GM23338 (cell line): ENCODE results near the gene L3MBTL1. TPM values are rescaled to one million over a fixed set of nuclear protein-coding genes. Genes with fewer than 3 reads are reported as not detected.

ENCODE experiments used
- ATAC-seq: fragments of 200-7000 bp; cut with Tn5 transposase; 3 replicates; pipeline ENCODE4 v1.9.1; 2020
- DNase-seq: peaks from one replicate; pipeline ENCODE4 v3.0.0-alpha.2; 2015; ENCODE audit warnings: low spot score
- H2AFZ ChIP-seq: fragments of 200-600 bp; sonication (generic); 2 replicates; pipeline ENCODE4 v1.8.0; 2016; ENCODE audit warnings: antibody characterized with exemption, mild to moderate bottlenecking, moderate library complexity
- H3F3A ChIP-seq: fragments of 200-600 bp; sonication (generic); replicated peaks from 2 replicates; pipeline ENCODE4 v1.8.0; 2017; ENCODE audit warnings: antibody characterized with exemption, mixed run types, low read depth
- H3K27ac ChIP-seq: fragments of 200-600 bp; sonication (generic); 2 replicates; pipeline ENCODE4 v1.6.1; 2016; ENCODE audit warnings: low read depth
- H3K27me3 ChIP-seq: fragments of 200-600 bp; sonication (generic); 2 replicates; pipeline ENCODE4 v1.8.0; 2016; ENCODE audit warnings: mild to moderate bottlenecking, mixed run types, moderate library complexity; ENCODE audit not compliant: insufficient read depth
- H3K36me3 ChIP-seq: fragments of 200-600 bp; sonication (generic); 2 replicates; pipeline ENCODE4 v1.8.0; 2016; ENCODE audit warnings: mild to moderate bottlenecking; ENCODE audit not compliant: insufficient read depth
- H3K4me1 ChIP-seq: fragments of 200-600 bp; sonication (generic); 2 replicates; pipeline ENCODE4 v1.8.0; 2016; ENCODE audit warnings: mild to moderate bottlenecking, moderate library complexity; ENCODE audit not compliant: insufficient read depth
- H3K4me2 ChIP-seq: fragments of 200-600 bp; sonication (generic); 2 replicates; pipeline ENCODE4 v1.7.1; 2017; ENCODE audit warnings: mixed run types
- H3K4me3 ChIP-seq: fragments of 200-600 bp; sonication (generic); 2 replicates; pipeline ENCODE4 v1.6.1; 2016; ENCODE audit warnings: mixed run types
- H3K79me2 ChIP-seq: fragments of 200-600 bp; sonication (generic); replicated peaks from 2 replicates; pipeline ENCODE4 v1.8.0; 2017; ENCODE audit warnings: mild to moderate bottlenecking; ENCODE audit not compliant: insufficient read depth
- H3K9me2 ChIP-seq: fragments of 200-600 bp; sonication (generic); 2 replicates; pipeline ENCODE4 v1.8.0; 2017; ENCODE audit not compliant: insufficient read depth
- H4K20me1 ChIP-seq: fragments of 200-600 bp; sonication (generic); replicated peaks from 2 replicates; pipeline ENCODE4 v1.8.0; 2017; ENCODE audit warnings: mild to moderate bottlenecking; ENCODE audit not compliant: insufficient read depth
- H3K27ac Mint-ChIP-seq: 2 replicates; pipeline ENCODE4 v1.8.0; 2020; ENCODE audit warnings: inconsistent platforms, mild to moderate bottlenecking, moderate library complexity, mixed read lengths
- H3K27me3 Mint-ChIP-seq: 3 replicates; pipeline ENCODE4 v1.8.0; 2022; ENCODE audit warnings: low read depth, mild to moderate bottlenecking, moderate library complexity, mixed read lengths, inconsistent platforms; ENCODE audit not compliant: insufficient read depth, poor library complexity
- H3K36me3 Mint-ChIP-seq: 3 replicates; pipeline ENCODE4 v1.8.0; 2021; ENCODE audit warnings: low read depth, mild to moderate bottlenecking, inconsistent platforms, moderate library complexity, mixed read lengths
- H3K4me1 Mint-ChIP-seq: 3 replicates; pipeline ENCODE4 v1.8.0; 2020; ENCODE audit warnings: mild to moderate bottlenecking, inconsistent platforms, mixed read lengths
- H3K4me3 Mint-ChIP-seq: 3 replicates; pipeline ENCODE4 v1.8.0; 2021; ENCODE audit warnings: moderate library complexity, mild to moderate bottlenecking, inconsistent platforms, mixed read lengths
- H3K9me3 Mint-ChIP-seq: 3 replicates; pipeline ENCODE4 v1.8.0; 2020; ENCODE audit warnings: moderate library complexity, mild to moderate bottlenecking, inconsistent platforms, mixed read lengths
- CREB1 ChIP-seq: fragments of 250-450 bp; sonication (Bioruptor Pico); IDR thresholded peaks from 2 replicates; pipeline ENCODE4 v1.5.0; 2020; ENCODE audit warnings: low read depth, mild to moderate bottlenecking, moderate library complexity
- EZH2 ChIP-seq: fragments of 200-600 bp; sonication (generic); IDR thresholded peaks from one replicate; pipeline ENCODE4 v1.8.0; 2017; ENCODE audit warnings: antibody characterized with exemption, mild to moderate bottlenecking, low read depth; ENCODE audit not compliant: unreplicated experiment
- EZH2phosphoT487 ChIP-seq: fragments of 200-600 bp; sonication (generic); IDR thresholded peaks from one replicate; pipeline ENCODE4 v1.8.1; 2018; ENCODE audit warnings: antibody characterized with exemption; ENCODE audit not compliant: unreplicated experiment
- JUNB ChIP-seq: IDR thresholded peaks from one replicate; pipeline ENCODE4 v1.6.1; 2016; ENCODE audit warnings: antibody characterized with exemption; ENCODE audit not compliant: unreplicated experiment
- NANOG ChIP-seq: IDR thresholded peaks from 2 replicates; pipeline ENCODE4 v1.6.1; 2016; ENCODE audit warnings: antibody characterized with exemption, borderline replicate concordance
- POLR2AphosphoS5 ChIP-seq: IDR thresholded peaks from 2 replicates; pipeline ENCODE4 v1.6.1; 2016; ENCODE audit warnings: antibody characterized with exemption, low read depth
- STAT1 ChIP-seq: IDR thresholded peaks from one replicate; pipeline ENCODE4 v1.6.1; 2016; ENCODE audit warnings: antibody characterized with exemption; ENCODE audit not compliant: unreplicated experiment
- ZNF114 ChIP-seq: fragments of 250-450 bp; sonication (Bioruptor Pico); IDR thresholded peaks from 2 replicates; pipeline ENCODE4 v1.5.0; 2020; ENCODE audit warnings: mild to moderate bottlenecking, moderate library complexity
- ZNF331 ChIP-seq: fragments of 250-450 bp; sonication (Bioruptor Pico); IDR thresholded peaks from 2 replicates; pipeline ENCODE4 v1.5.0; 2020; ENCODE audit warnings: low read depth, mild to moderate bottlenecking, moderate library complexity
- polyA plus RNA-seq: library from polyadenylated mRNA; unstranded; fragments of >200 nt; fragmentation: Nextera tagmentation; extraction: Ambion mirVana; gene quantifications from 2 replicates; pipeline ENCODE4 v1.2.1, GENCODE V29; 2016
- total RNA-seq: library from RNA; depleted of rRNA; stranded (reverse); fragments of >200 nt; shearing (Covaris generic); gene quantifications from 2 replicates; pipeline ENCODE4 v1.2.3, GENCODE V29; 2014
- TF ChIP-seq, protein P1 (sequence below), 2 experiments: fragments of 200-600 bp in 1 of 2; sonication (generic) in 1 of 2; conservative IDR thresholded peaks; 2 replicates each; pipeline versions ENCODE4 v1.5.1 to v1.6.1; 2016 to 2017; ENCODE audit warnings: antibody characterized with exemption in 2 of 2, low read depth in 2 of 2, mild to moderate bottlenecking in 2 of 2, moderate library complexity in 1 of 2
- TF ChIP-seq, protein P2 (sequence below): fragments of 250-450 bp; sonication (Bioruptor Pico); IDR thresholded peaks from 2 replicates; pipeline ENCODE4 v1.5.0; 2020; ENCODE audit warnings: mild to moderate bottlenecking, moderate library complexity
- TF ChIP-seq, protein P3 (sequence below): IDR thresholded peaks from one replicate; pipeline ENCODE4 v1.6.1; 2018; ENCODE audit warnings: antibody characterized with exemption; ENCODE audit not compliant: unreplicated experiment
- TF ChIP-seq, protein P4 (sequence below): IDR thresholded peaks from 2 replicates; pipeline ENCODE4 v1.6.1; 2016; ENCODE audit warnings: antibody characterized with exemption

The L3MBTL1 gene
- total and polyA plus RNA-seq, 2 experiments from 2014 or later: 6.5 to 33.6 TPM

DNA sequence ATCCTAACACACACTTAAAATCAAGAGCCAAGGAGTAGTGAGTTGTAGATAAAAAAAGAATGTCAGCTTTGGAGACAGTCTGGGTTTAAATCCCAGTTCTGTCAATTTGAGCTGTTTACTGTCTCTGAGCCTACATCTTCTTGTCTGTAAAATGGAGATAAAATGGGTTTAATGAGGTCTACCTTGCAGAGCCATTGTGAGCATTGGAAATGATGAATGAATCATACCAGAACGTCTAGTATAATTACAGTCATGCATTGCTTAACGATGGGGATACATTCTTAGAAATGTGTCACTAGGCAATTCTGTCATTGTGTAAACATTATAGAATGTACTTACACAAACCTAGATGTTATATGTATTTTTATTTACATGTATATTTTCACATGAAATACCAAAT is 33.7 kb downstream of the L3MBTL1 start (continued):
- no peak for TF ChIP-seq ZNF331 (CRISPR knock-in tag)
- no peak for TF ChIP-seq POLR2AphosphoS5
- no peak for TF ChIP-seq EZH2phosphoT487
- no peak for TF ChIP-seq JUNB
- TF ChIP-seq, protein P1, sequence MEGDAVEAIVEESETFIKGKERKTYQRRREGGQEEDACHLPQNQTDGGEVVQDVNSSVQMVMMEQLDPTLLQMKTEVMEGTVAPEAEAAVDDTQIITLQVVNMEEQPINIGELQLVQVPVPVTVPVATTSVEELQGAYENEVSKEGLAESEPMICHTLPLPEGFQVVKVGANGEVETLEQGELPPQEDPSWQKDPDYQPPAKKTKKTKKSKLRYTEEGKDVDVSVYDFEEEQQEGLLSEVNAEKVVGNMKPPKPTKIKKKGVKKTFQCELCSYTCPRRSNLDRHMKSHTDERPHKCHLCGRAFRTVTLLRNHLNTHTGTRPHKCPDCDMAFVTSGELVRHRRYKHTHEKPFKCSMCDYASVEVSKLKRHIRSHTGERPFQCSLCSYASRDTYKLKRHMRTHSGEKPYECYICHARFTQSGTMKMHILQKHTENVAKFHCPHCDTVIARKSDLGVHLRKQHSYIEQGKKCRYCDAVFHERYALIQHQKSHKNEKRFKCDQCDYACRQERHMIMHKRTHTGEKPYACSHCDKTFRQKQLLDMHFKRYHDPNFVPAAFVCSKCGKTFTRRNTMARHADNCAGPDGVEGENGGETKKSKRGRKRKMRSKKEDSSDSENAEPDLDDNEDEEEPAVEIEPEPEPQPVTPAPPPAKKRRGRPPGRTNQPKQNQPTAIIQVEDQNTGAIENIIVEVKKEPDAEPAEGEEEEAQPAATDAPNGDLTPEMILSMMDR (conservative IDR thresholded peaks at IDR 0.05; ENCODE audit: low read depth in 2 of 2): no peak
- no peak for TF ChIP-seq STAT1
- TF ChIP-seq ZNF114 (CRISPR knock-in tag): no peak

DNA sequence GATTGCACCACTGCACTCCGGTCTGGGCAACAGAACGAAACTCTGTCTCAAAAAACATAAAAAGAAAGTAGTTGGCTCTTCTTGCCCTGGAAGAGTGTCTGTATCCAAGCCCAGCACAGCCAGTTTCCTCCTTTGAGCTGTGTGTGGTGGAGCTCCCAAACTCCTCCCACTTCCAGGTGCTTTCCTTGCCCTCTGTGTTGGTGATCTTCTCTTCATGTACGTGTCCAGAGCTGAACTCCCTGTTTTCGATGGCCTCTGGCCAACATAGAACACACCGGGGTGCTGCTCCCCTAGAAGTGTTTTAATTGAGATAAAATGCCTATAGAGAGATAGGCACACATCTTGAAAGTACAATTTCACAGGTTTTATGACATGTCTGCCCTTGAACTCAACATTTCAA is 34.7 kb downstream of the L3MBTL1 start:
- no peaks in the 10 kb centered on the region for H3K9me2 ChIP-seq
- no peak overlapping the region for H3K4me3 ChIP-seq
- no peak overlapping the region for H3K27ac ChIP-seq
- no peak overlapping the region for H3K27ac Mint-ChIP-seq
- H3K4me1 ChIP-seq: no peaks in the 10 kb centered on the region
- H3K36me3 Mint-ChIP-seq: peaks cover 17% of the 10 kb centered on the region
- no peak overlapping the region for H2AFZ ChIP-seq
- no peaks in the 10 kb centered on the region for H3F3A ChIP-seq
- H3K4me2 ChIP-seq: no peak overlapping the region
- H3K36me3 ChIP-seq: no peaks in the 10 kb centered on the region
- no peaks in the 10 kb centered on the region for H3K27me3 ChIP-seq
- H3K27me3 Mint-ChIP-seq: peaks cover 9% of the 10 kb centered on the region
- H3K9me3 Mint-ChIP-seq: peaks cover 9% of the 10 kb centered on the region
- no peaks in the 10 kb centered on the region for H3K4me1 Mint-ChIP-seq
- no peaks in the 10 kb centered on the region for H3K79me2 ChIP-seq
- ATAC-seq: no peak
- no peaks in the 10 kb centered on the region; the same call in 1 of the 2 replicates for H4K20me1 ChIP-seq
- no peak overlapping the region for H3K4me3 Mint-ChIP-seq
- DNase-seq: no peak
- TF ChIP-seq, protein P2, sequence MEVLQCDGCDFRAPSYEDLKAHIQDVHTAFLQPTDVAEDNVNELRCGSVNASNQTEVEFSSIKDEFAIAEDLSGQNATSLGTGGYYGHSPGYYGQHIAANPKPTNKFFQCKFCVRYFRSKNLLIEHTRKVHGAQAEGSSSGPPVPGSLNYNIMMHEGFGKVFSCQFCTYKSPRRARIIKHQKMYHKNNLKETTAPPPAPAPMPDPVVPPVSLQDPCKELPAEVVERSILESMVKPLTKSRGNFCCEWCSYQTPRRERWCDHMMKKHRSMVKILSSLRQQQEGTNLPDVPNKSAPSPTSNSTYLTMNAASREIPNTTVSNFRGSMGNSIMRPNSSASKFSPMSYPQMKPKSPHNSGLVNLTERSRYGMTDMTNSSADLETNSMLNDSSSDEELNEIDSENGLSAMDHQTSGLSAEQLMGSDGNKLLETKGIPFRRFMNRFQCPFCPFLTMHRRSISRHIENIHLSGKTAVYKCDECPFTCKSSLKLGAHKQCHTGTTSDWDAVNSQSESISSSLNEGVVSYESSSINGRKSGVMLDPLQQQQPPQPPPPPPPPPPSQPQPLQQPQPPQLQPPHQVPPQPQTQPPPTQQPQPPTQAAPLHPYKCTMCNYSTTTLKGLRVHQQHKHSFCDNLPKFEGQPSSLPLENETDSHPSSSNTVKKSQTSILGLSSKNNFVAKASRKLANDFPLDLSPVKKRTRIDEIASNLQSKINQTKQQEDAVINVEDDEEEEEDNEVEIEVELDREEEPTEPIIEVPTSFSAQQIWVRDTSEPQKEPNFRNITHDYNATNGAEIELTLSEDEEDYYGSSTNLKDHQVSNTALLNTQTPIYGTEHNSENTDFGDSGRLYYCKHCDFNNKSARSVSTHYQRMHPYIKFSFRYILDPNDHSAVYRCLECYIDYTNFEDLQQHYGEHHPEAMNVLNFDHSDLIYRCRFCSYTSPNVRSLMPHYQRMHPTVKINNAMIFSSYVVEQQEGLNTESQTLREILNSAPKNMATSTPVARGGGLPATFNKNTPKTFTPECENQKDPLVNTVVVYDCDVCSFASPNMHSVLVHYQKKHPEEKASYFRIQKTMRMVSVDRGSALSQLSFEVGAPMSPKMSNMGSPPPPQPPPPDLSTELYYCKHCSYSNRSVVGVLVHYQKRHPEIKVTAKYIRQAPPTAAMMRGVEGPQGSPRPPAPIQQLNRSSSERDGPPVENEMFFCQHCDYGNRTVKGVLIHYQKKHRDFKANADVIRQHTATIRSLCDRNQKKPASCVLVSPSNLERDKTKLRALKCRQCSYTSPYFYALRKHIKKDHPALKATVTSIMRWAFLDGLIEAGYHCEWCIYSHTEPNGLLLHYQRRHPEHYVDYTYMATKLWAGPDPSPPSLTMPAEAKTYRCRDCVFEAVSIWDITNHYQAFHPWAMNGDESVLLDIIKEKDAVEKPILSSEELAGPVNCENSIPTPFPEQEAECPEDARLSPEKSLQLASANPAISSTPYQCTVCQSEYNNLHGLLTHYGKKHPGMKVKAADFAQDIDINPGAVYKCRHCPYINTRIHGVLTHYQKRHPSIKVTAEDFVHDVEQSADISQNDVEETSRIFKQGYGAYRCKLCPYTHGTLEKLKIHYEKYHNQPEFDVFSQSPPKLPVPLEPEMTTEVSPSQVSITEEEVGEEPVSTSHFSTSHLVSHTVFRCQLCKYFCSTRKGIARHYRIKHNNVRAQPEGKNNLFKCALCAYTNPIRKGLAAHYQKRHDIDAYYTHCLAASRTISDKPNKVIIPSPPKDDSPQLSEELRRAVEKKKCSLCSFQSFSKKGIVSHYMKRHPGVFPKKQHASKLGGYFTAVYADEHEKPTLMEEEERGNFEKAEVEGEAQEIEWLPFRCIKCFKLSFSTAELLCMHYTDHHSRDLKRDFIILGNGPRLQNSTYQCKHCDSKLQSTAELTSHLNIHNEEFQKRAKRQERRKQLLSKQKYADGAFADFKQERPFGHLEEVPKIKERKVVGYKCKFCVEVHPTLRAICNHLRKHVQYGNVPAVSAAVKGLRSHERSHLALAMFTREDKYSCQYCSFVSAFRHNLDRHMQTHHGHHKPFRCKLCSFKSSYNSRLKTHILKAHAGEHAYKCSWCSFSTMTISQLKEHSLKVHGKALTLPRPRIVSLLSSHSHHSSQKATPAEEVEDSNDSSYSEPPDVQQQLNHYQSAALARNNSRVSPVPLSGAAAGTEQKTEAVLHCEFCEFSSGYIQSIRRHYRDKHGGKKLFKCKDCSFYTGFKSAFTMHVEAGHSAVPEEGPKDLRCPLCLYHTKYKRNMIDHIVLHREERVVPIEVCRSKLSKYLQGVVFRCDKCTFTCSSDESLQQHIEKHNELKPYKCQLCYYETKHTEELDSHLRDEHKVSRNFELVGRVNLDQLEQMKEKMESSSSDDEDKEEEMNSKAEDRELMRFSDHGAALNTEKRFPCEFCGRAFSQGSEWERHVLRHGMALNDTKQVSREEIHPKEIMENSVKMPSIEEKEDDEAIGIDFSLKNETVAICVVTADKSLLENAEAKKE (CRISPR knock-in tag): no peak
- no peak for TF ChIP-seq CREB1 (CRISPR knock-in tag)
- no peak for TF ChIP-seq POLR2AphosphoS5
- TF ChIP-seq STAT1: no peak
- TF ChIP-seq, protein P3, sequence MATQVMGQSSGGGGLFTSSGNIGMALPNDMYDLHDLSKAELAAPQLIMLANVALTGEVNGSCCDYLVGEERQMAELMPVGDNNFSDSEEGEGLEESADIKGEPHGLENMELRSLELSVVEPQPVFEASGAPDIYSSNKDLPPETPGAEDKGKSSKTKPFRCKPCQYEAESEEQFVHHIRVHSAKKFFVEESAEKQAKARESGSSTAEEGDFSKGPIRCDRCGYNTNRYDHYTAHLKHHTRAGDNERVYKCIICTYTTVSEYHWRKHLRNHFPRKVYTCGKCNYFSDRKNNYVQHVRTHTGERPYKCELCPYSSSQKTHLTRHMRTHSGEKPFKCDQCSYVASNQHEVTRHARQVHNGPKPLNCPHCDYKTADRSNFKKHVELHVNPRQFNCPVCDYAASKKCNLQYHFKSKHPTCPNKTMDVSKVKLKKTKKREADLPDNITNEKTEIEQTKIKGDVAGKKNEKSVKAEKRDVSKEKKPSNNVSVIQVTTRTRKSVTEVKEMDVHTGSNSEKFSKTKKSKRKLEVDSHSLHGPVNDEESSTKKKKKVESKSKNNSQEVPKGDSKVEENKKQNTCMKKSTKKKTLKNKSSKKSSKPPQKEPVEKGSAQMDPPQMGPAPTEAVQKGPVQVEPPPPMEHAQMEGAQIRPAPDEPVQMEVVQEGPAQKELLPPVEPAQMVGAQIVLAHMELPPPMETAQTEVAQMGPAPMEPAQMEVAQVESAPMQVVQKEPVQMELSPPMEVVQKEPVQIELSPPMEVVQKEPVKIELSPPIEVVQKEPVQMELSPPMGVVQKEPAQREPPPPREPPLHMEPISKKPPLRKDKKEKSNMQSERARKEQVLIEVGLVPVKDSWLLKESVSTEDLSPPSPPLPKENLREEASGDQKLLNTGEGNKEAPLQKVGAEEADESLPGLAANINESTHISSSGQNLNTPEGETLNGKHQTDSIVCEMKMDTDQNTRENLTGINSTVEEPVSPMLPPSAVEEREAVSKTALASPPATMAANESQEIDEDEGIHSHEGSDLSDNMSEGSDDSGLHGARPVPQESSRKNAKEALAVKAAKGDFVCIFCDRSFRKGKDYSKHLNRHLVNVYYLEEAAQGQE: no peak
- TF ChIP-seq, protein P4, sequence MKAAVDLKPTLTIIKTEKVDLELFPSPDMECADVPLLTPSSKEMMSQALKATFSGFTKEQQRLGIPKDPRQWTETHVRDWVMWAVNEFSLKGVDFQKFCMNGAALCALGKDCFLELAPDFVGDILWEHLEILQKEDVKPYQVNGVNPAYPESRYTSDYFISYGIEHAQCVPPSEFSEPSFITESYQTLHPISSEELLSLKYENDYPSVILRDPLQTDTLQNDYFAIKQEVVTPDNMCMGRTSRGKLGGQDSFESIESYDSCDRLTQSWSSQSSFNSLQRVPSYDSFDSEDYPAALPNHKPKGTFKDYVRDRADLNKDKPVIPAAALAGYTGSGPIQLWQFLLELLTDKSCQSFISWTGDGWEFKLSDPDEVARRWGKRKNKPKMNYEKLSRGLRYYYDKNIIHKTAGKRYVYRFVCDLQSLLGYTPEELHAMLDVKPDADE: no peak
- TF ChIP-seq NANOG: no peak
- TF ChIP-seq EZH2: no peak
- TF ChIP-seq JUNB: no peak
- no peak for TF ChIP-seq EZH2phosphoT487
- no peak for TF ChIP-seq ZNF331 (CRISPR knock-in tag)
